ENCODE data around the gene PLEKHA6. TPM values are rescaled to one million over a fixed set of nuclear protein-coding genes. Genes with fewer than 3 reads are reported as not detected.

PLEKHA6 gene
- polyA plus RNA-seq, 3 donors: 0.08 TPM; not detected in 1

GRCh38 chr1:204228896-204229295, 130.8 kb downstream of the PLEKHA6 start:
- Mint-ChIP-seq H3K36me3 (no peaks in the 10 kb centered on the region), H3K27ac (no peak overlapping the region), H3K9me3 (peaks cover 0 to 2% (median 0%) of the 10 kb centered on the region in 7 donors), H3K27me3 (ENCODE audit: low read depth in 3 of 3) (peaks cover 0 to 6% (median 5%) of the 10 kb centered on the region in 3 donors), H3K4me3 (no peak overlapping the region), H3K4me1 (no peaks in the 10 kb centered on the region)
- H3K4me1 ChIP-seq (ENCODE audit: control insufficient read depth in 1 of 2, insufficient read depth in 2 of 2, low read length in 2 of 2): no peaks in the 10 kb centered on the region
- H3K36me3 ChIP-seq (replicated peaks in 1 of 2; ENCODE audit: control insufficient read depth in 1 of 2, insufficient read depth in 2 of 2, low read length in 2 of 2): no peaks in the 10 kb centered on the region
- H4K20me1 ChIP-seq (ENCODE audit: insufficient read depth, low read length): no peaks in the 10 kb centered on the region
- WGBS (ENCODE audit: insufficient coverage): 96% methylated on average over 13 of the region's 13 CpGs
- no peak overlapping the region for H3K4me2 ChIP-seq (replicated peaks; ENCODE audit: extremely low read depth, low read length, poor library complexity, severe bottlenecking)
- DNase-seq: no peak
- no peak overlapping the region for H3K27ac ChIP-seq (ENCODE audit: low read depth in 1 of 2, low read length in 2 of 2)
- no peaks in the 10 kb centered on the region for H3K27me3 ChIP-seq (ENCODE audit: control insufficient read depth in 2 of 2, insufficient read depth in 2 of 2, low read length in 2 of 2)
- no peak overlapping the region for H2AFZ ChIP-seq (ENCODE audit: insufficient read depth, low read depth, low read length, poor library complexity, severe bottlenecking)
- no peak overlapping the region for H3K9ac ChIP-seq (ENCODE audit: insufficient read depth, low read length, poor library complexity, severe bottlenecking)
- intact Hi-C loops (cut with micrococcal nuclease): no loop called here
- H3K79me2 ChIP-seq (ENCODE audit: insufficient read depth, low read length): no peaks in the 10 kb centered on the region
- no peak for TF ChIP-seq CTCF (IDR thresholded peaks at IDR 0.05)
- no peak overlapping the region for H3K4me3 ChIP-seq (replicated peaks in 1 of 3; ENCODE audit: low read depth in 2 of 3, low read length in 3 of 3)
- no peaks in the 10 kb centered on the region for H3K9me3 ChIP-seq (replicated peaks in 1 of 2; ENCODE audit: control insufficient read depth in 1 of 2, insufficient read depth in 1 of 2, low read length in 2 of 2)

GRCh38 chr1:204227996-204228785, 131.5 kb downstream of the PLEKHA6 start:
- H3K9me3 ChIP-seq (replicated peaks in 1 of 2; ENCODE audit: control insufficient read depth in 1 of 2, insufficient read depth in 1 of 2, low read length in 2 of 2): no peaks in the 10 kb centered on the region
- no peaks in the 10 kb centered on the region for H3K4me1 ChIP-seq (ENCODE audit: control insufficient read depth in 1 of 2, insufficient read depth in 2 of 2, low read length in 2 of 2)
- intact Hi-C loops (cut with micrococcal nuclease): no loop called here
- no peak overlapping the region for H3K4me3 ChIP-seq (replicated peaks in 1 of 3; ENCODE audit: low read depth in 2 of 3, low read length in 3 of 3)
- Mint-ChIP-seq H3K27me3 (ENCODE audit: low read depth in 3 of 3) (peaks cover 0 to 6% (median 5%) of the 10 kb centered on the region in 3 donors), H3K36me3 (no peaks in the 10 kb centered on the region), H3K4me3 (no peak overlapping the region), H3K9me3 (peaks cover 0 to 2% (median 0%) of the 10 kb centered on the region in 7 donors), H3K27ac (peak overlapping the region in 1 of 7 donors; percentile 32), H3K4me1 (no peaks in the 10 kb centered on the region)
- no peaks in the 10 kb centered on the region for H3K27me3 ChIP-seq (ENCODE audit: control insufficient read depth in 2 of 2, insufficient read depth in 2 of 2, low read length in 2 of 2)
- WGBS (ENCODE audit: insufficient coverage): 90% methylated on average over 14 of the region's 20 CpGs
- no peaks in the 10 kb centered on the region for H4K20me1 ChIP-seq (ENCODE audit: insufficient read depth, low read length)
- no peaks in the 10 kb centered on the region for H3K36me3 ChIP-seq (replicated peaks in 1 of 2; ENCODE audit: control insufficient read depth in 1 of 2, insufficient read depth in 2 of 2, low read length in 2 of 2)
- no peak overlapping the region for H3K4me2 ChIP-seq (replicated peaks; ENCODE audit: extremely low read depth, low read length, poor library complexity, severe bottlenecking)
- no peak overlapping the region for H3K9ac ChIP-seq (ENCODE audit: insufficient read depth, low read length, poor library complexity, severe bottlenecking)
- no peak for TF ChIP-seq CTCF (IDR thresholded peaks at IDR 0.05)
- no peak for DNase-seq
- no peaks in the 10 kb centered on the region for H3K79me2 ChIP-seq (ENCODE audit: insufficient read depth, low read length)
- H3K27ac ChIP-seq (ENCODE audit: low read depth in 1 of 2, low read length in 2 of 2): no peak overlapping the region
- H2AFZ ChIP-seq (ENCODE audit: insufficient read depth, low read depth, low read length, poor library complexity, severe bottlenecking): no peak overlapping the region

Measured in CD14-positive monocyte (primary cell).